ENCODE data around the gene RNASE8. TPM values are rescaled to one million over a fixed set of nuclear protein-coding genes. Genes with fewer than 3 reads are reported as not detected.

Gene RNASE8
- total RNA-seq, 2 experiments from 2014 or later = not detected

GRCh38 chr14:21098892-21099595 is 41.4 kb downstream of the RNASE8 start:
- Mint-ChIP-seq H3K27me3 (ENCODE audit: low read depth) (no peaks in the 10 kb centered on the region), H3K36me3 (ENCODE audit: low read depth) (no peaks in the 10 kb centered on the region), H3K27ac (no peak overlapping the region), H3K4me1 (ENCODE audit: low read depth) (peaks cover 24% of the 10 kb centered on the region), H3K9me3 (no peaks in the 10 kb centered on the region), H3K4me3 (peak overlapping the region; percentile 76)
- intact Hi-C loops (cut with micrococcal nuclease) = no loop called here
- CTCF ChIA-PET = interaction anchor here (0.5 to 12.9 kb wide), 5 partner anchors 10 to 230 kb away, joined by 4 to 260 read pairs (median 4); no protein-coding TSS in a partner anchor
- no peak for DNase-seq

GRCh38 chr14:21099596-21099985 is 42.0 kb downstream of the RNASE8 start:
- CTCF ChIA-PET = interaction anchor here (0.5 to 12.9 kb wide), 7 partner anchors 5 to 230 kb away, joined by 4 to 260 read pairs (median 4); no protein-coding TSS in a partner anchor
- Mint-ChIP-seq H3K27me3 (ENCODE audit: low read depth) (no peaks in the 10 kb centered on the region), H3K27ac (no peak overlapping the region), H3K9me3 (no peaks in the 10 kb centered on the region), H3K4me3 (peak overlapping the region; percentile 76), H3K4me1 (ENCODE audit: low read depth) (peaks cover 26% of the 10 kb centered on the region), H3K36me3 (ENCODE audit: low read depth) (no peaks in the 10 kb centered on the region)
- DNase-seq = no peak
- intact Hi-C loops (cut with micrococcal nuclease) = no loop called here

- Mint-ChIP-seq H3K9me3 (no peaks in the 10 kb centered on the region), H3K4me3 (no peak within 1 kb of the TSS), H3K27ac (no peak within 1 kb of the TSS), H3K27me3 (ENCODE audit: low read depth) (no peaks in the 10 kb centered on the region), H3K4me1 (ENCODE audit: low read depth) (peaks cover 28% of the 10 kb centered on the region), H3K36me3 (ENCODE audit: low read depth) (no peaks in the 10 kb centered on the region)
- CTCF ChIA-PET = interaction anchor here (0.7 to 12.9 kb wide), 7 partner anchors 6 to 130 kb away, joined by 3 to 260 read pairs (median 26); no protein-coding TSS in a partner anchor
- no peak for DNase-seq
- intact Hi-C loops (cut with micrococcal nuclease) = loop anchor here (5.0 kb wide), 1 partner anchor 639 kb away; the partner anchor contains the start of gene PIP4P1
These were observed 43.3 kb downstream of the RNASE8 start, which contains the start of gene TMEM253 for GRCh38 chr14:21100931-21101330. TSS of gene TMEM253 (plus strand) at chr14:21101066. CDS start at chr14:21101344, 278 bp downstream.

- Mint-ChIP-seq H3K27me3 (ENCODE audit: low read depth) (no peaks in the 10 kb centered on the region), H3K4me3 (peak overlapping the region; percentile 4), H3K9me3 (no peaks in the 10 kb centered on the region), H3K36me3 (ENCODE audit: low read depth) (no peaks in the 10 kb centered on the region), H3K4me1 (ENCODE audit: low read depth) (peaks cover 32% of the 10 kb centered on the region), H3K27ac (no peak overlapping the region)
- no peak for DNase-seq
- CTCF ChIA-PET = interaction anchor here (0.6 to 12.9 kb wide), 8 partner anchors 7 to 131 kb away, joined by 3 to 260 read pairs (median 16); no protein-coding TSS in a partner anchor
- intact Hi-C loops (cut with micrococcal nuclease) = loop anchor here (2.0 to 5.0 kb wide), 2 partner anchors 419 to 640 kb away; partner anchors contain the start of gene PIP4P1
These were observed 44.3 kb downstream of the RNASE8 start for GRCh38 chr14:21101802-21102413.

GRCh38 chr14:21102521-21103410 is 45.1 kb downstream of the RNASE8 start:
- Mint-ChIP-seq H3K4me3 (peak overlapping the region; percentile 87), H3K27ac (peak overlapping the region; percentile 84), H3K36me3 (ENCODE audit: low read depth) (no peaks in the 10 kb centered on the region), H3K4me1 (ENCODE audit: low read depth) (peaks cover 31% of the 10 kb centered on the region), H3K9me3 (no peaks in the 10 kb centered on the region), H3K27me3 (ENCODE audit: low read depth) (no peaks in the 10 kb centered on the region)
- no peak for DNase-seq
- CTCF ChIA-PET = interaction anchor here (0.7 to 12.9 kb wide), 17 partner anchors 8 to 410 kb away, joined by 3 to 260 read pairs (median 5); partner anchors contain the start of gene ARHGEF40
- intact Hi-C loops (cut with micrococcal nuclease) = loop anchor here (1.0 to 5.0 kb wide), 4 partner anchors 167 to 640 kb away; partner anchors contain the start of genes HNRNPC, PIP4P1 and SUPT16H

- Mint-ChIP-seq H3K27ac (peak overlapping the region; percentile 84), H3K4me1 (ENCODE audit: low read depth) (peaks cover 31% of the 10 kb centered on the region), H3K9me3 (no peaks in the 10 kb centered on the region), H3K27me3 (ENCODE audit: low read depth) (no peaks in the 10 kb centered on the region), H3K4me3 (peak overlapping the region; percentile 87), H3K36me3 (ENCODE audit: low read depth) (no peaks in the 10 kb centered on the region)
- CTCF ChIA-PET = interaction anchor here (0.7 to 12.9 kb wide), 18 partner anchors 9 to 410 kb away, joined by 3 to 260 read pairs (median 5); partner anchors contain the start of gene ARHGEF40
- intact Hi-C loops (cut with micrococcal nuclease) = loop anchor here (1.0 to 5.0 kb wide), 4 partner anchors 166 to 641 kb away; partner anchors contain the start of genes HNRNPC, PIP4P1 and SUPT16H
- DNase-seq = no peak
These were observed 45.7 kb downstream of the RNASE8 start for GRCh38 chr14:21103411-21103709.

GRCh38 chr14:21103710-21104447 is 46.3 kb downstream of the RNASE8 start:
- intact Hi-C loops (cut with micrococcal nuclease) = loop anchor here (1.0 to 5.0 kb wide), 15 partner anchors 8 to 642 kb away; partner anchors contain the start of genes CHD8, HNRNPC, METTL17 and NDRG2
- peak overlapping the region; percentile 87 for H3K4me3 Mint-ChIP-seq
- H3K4me1 Mint-ChIP-seq (ENCODE audit: low read depth) = peaks cover 29% of the 10 kb centered on the region
- H3K27me3 Mint-ChIP-seq (ENCODE audit: low read depth) = no peaks in the 10 kb centered on the region
- CTCF ChIA-PET = interaction anchor here (0.5 to 12.9 kb wide), 42 partner anchors 8 to 409 kb away, joined by 3 to 260 read pairs (median 4); partner anchors contain the start of genes ARHGEF40 and TOX4
- no peaks in the 10 kb centered on the region for H3K9me3 Mint-ChIP-seq
- peak; percentile 98 for DNase-seq
- peak overlapping the region; percentile 84 for H3K27ac Mint-ChIP-seq
- no peaks in the 10 kb centered on the region for H3K36me3 Mint-ChIP-seq (ENCODE audit: low read depth)

- intact Hi-C loops (cut with micrococcal nuclease) = loop anchor here (1.0 to 5.0 kb wide), 13 partner anchors 8 to 642 kb away; partner anchors contain the start of genes CHD8, METTL17, NDRG2 and PIP4P1
- CTCF ChIA-PET = interaction anchor here (0.5 to 12.9 kb wide), 48 partner anchors 10 to 373 kb away, joined by 3 to 260 read pairs (median 4); partner anchors contain the start of genes ARHGEF40 and TOX4
- Mint-ChIP-seq H3K27ac (peak overlapping the region; percentile 84), H3K4me3 (peak overlapping the region; percentile 87), H3K9me3 (no peaks in the 10 kb centered on the region), H3K4me1 (ENCODE audit: low read depth) (peaks cover 25% of the 10 kb centered on the region), H3K36me3 (ENCODE audit: low read depth) (no peaks in the 10 kb centered on the region), H3K27me3 (ENCODE audit: low read depth) (no peaks in the 10 kb centered on the region)
- peak; percentile 82 for DNase-seq
These were observed 46.9 kb downstream of the RNASE8 start for GRCh38 chr14:21104448-21105060.

GRCh38 chr14:21105095-21105494 is 47.5 kb downstream of the RNASE8 start:
- intact Hi-C loops (cut with micrococcal nuclease) = loop anchor here (2.0 to 5.0 kb wide), 2 partner anchors 204 to 248 kb away; no protein-coding TSS in a partner anchor
- Mint-ChIP-seq H3K27ac (no peak overlapping the region), H3K4me3 (peak overlapping the region; percentile 87), H3K27me3 (ENCODE audit: low read depth) (no peaks in the 10 kb centered on the region), H3K9me3 (no peaks in the 10 kb centered on the region), H3K36me3 (ENCODE audit: low read depth) (no peaks in the 10 kb centered on the region), H3K4me1 (ENCODE audit: low read depth) (peaks cover 30% of the 10 kb centered on the region)
- CTCF ChIA-PET = interaction anchor here (0.6 to 12.9 kb wide), 42 partner anchors 10 to 372 kb away, joined by 3 to 260 read pairs (median 4); partner anchors contain the start of genes ARHGEF40 and TOX4
- DNase-seq = no peak

GRCh38 chr14:21106176-21106497 is 48.5 kb downstream of the RNASE8 start:
- Mint-ChIP-seq H3K4me3 (no peak overlapping the region), H3K36me3 (ENCODE audit: low read depth) (no peaks in the 10 kb centered on the region), H3K27me3 (ENCODE audit: low read depth) (no peaks in the 10 kb centered on the region), H3K4me1 (ENCODE audit: low read depth) (peaks cover 36% of the 10 kb centered on the region), H3K27ac (no peak overlapping the region), H3K9me3 (no peaks in the 10 kb centered on the region)
- no peak for DNase-seq
- intact Hi-C loops (cut with micrococcal nuclease) = loop anchor here (2.0 to 5.0 kb wide), 2 partner anchors 249 to 451 kb away; no protein-coding TSS in a partner anchor
- CTCF ChIA-PET = interaction anchor here (0.6 to 12.9 kb wide), 11 partner anchors 9 to 135 kb away, joined by 3 to 260 read pairs (median 19); partner anchors contain the start of gene ARHGEF40

Data from activated naive CD4-positive, alpha-beta T cell treated with anti-CD3 and anti-CD28 coated beads for 36 hours (primary cell).